Loucy (cell line): ENCODE results near the gene RDH14.

ENCODE experiments used
- H2AFZ ChIP-seq: fragments of 200-600 bp; sonication (generic); 2 replicates; pipeline ENCODE4 v1.6.0; 2016; ENCODE audit warnings: antibody characterized with exemption, mild to moderate bottlenecking, low read length, moderate library complexity
- H3F3A ChIP-seq: fragments of 200-600 bp; 2 replicates; pipeline ENCODE4 v1.6.0; 2016; ENCODE audit warnings: antibody characterized with exemption, low read depth, mild to moderate bottlenecking
- H3K27me3 ChIP-seq: fragments of 200-600 bp; sonication (generic); 2 replicates; pipeline ENCODE4 v1.6.1; 2014; ENCODE audit warnings: low read length, mild to moderate bottlenecking; ENCODE audit not compliant: insufficient read depth, poor library complexity, severe bottlenecking
- H3K36me3 ChIP-seq: fragments of 200-600 bp; sonication (generic); 2 replicates; pipeline ENCODE4 v1.6.1; 2016; ENCODE audit warnings: low read length; ENCODE audit not compliant: insufficient read depth
- H3K4me1 ChIP-seq: fragments of 200-600 bp; sonication (generic); 2 replicates; pipeline ENCODE4 v1.5.1; 2014; ENCODE audit warnings: low read length, mild to moderate bottlenecking; ENCODE audit not compliant: insufficient read depth, poor library complexity, severe bottlenecking
- H3K4me2 ChIP-seq: fragments of 200-600 bp; sonication (generic); 2 replicates; pipeline ENCODE4 v1.6.0; 2014; ENCODE audit warnings: antibody characterized with exemption, low read length, low read depth, mild to moderate bottlenecking; ENCODE audit not compliant: poor library complexity, severe bottlenecking
- H3K4me3 ChIP-seq: fragments of 200-600 bp; sonication (generic); 2 replicates; pipeline ENCODE4 v1.5.1; 2014; ENCODE audit warnings: low read length, mild to moderate bottlenecking, mixed read lengths; ENCODE audit not compliant: poor library complexity, severe bottlenecking
- H3K79me2 ChIP-seq: fragments of 200-600 bp; sonication (generic); 2 replicates; pipeline ENCODE4 v1.6.1; 2014; ENCODE audit warnings: low read length; ENCODE audit not compliant: insufficient read depth
- H3K9ac ChIP-seq: fragments of 200-600 bp; sonication (generic); 2 replicates; pipeline ENCODE4 v1.6.0; 2014; ENCODE audit warnings: mild to moderate bottlenecking, low read depth, low read length, moderate library complexity; ENCODE audit not compliant: poor library complexity, severe bottlenecking
- H3K9me2 ChIP-seq: fragments of 200-600 bp; sonication (generic); replicated peaks from 2 replicates; pipeline ENCODE4 v1.6.1; 2016; ENCODE audit warnings: low read depth, low read length, mixed read lengths
- H3K9me3 ChIP-seq: fragments of 200-600 bp; sonication (generic); 2 replicates; pipeline ENCODE4 v1.6.1; 2014; ENCODE audit warnings: mild to moderate bottlenecking, antibody characterized with exemption, low read length, low read depth; ENCODE audit not compliant: insufficient read depth
- H4K20me1 ChIP-seq: fragments of 200-600 bp; sonication (generic); 2 replicates; pipeline ENCODE4 v1.6.0; 2014; ENCODE audit warnings: antibody characterized with exemption, low read length, mild to moderate bottlenecking; ENCODE audit not compliant: insufficient read depth, poor library complexity, severe bottlenecking
- CTCF ChIP-seq: fragments of 200-600 bp; sonication (generic); conservative IDR thresholded peaks from 2 replicates; pipeline ENCODE4 v1.5.1; 2014; ENCODE audit warnings: mild to moderate bottlenecking, antibody characterized with exemption, low read length
- EZH2phosphoT487 ChIP-seq: fragments of 200-600 bp; IDR thresholded peaks from 2 replicates; pipeline ENCODE4 v1.6.1; 2018; ENCODE audit warnings: antibody characterized with exemption, mild to moderate bottlenecking, moderate library complexity, borderline replicate concordance

RDH14 gene

DNA sequence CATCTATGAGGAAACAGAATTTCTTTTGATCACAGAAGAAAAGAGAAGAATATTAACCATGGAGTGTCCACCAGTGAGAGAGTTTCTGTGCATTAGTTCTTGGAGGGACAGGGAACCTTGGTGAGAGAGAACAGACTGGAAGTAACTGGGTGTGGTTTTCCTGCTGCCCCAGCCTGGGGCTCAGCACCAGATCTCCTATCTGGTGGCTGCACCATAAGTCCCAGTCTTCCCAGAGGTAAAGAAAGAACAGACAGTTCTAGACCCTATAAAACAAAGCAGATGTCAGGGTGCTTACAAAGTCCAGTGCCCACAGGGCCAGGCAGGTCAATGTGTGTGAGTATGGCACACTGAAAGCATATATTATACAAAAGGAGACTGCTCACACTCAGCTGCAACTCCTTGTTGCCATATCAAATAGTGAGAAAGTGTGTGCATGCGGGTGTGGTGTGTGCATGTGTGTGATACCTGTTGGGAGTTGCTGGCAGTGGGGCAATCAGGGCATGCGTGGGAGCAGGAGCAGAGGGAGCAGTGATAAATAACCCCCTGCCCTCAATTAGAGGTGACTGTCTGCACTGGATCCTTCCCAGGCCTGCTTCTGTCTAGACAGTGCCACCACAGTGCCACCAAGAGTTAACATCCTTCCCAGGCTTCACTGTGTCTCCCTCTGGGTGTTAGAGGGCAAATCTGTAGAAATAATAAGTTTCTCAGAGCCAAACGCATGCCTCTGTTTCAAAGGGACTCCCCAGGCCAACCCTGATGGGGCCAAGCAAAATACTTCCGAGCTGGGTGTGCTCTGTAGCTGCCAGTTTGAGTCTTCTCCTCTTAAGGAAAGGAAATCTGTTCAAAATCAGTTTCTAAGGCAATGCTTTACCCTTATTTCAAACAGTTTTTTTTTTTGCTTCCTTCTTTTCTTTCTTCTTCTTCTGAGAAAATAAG lies 45.7 kb downstream of the RDH14 start:
- Histone ChIP-seq H2AFZ (no peak overlapping the region), H3K4me2 (no peak overlapping the region), H4K20me1 (no peaks in the 10 kb centered on the region), H3K9me3 (no peaks in the 10 kb centered on the region), H3K4me3 (no peak overlapping the region), H3K36me3 (no peaks in the 10 kb centered on the region), H3K27me3 (no peaks in the 10 kb centered on the region), H3K9ac (no peak overlapping the region), H3K9me2 (no peaks in the 10 kb centered on the region), H3F3A (no peaks in the 10 kb centered on the region), H3K79me2 (no peaks in the 10 kb centered on the region), H3K4me1 (no peaks in the 10 kb centered on the region)
- TF ChIP-seq CTCF (no peak), EZH2phosphoT487 (no peak)

DNA sequence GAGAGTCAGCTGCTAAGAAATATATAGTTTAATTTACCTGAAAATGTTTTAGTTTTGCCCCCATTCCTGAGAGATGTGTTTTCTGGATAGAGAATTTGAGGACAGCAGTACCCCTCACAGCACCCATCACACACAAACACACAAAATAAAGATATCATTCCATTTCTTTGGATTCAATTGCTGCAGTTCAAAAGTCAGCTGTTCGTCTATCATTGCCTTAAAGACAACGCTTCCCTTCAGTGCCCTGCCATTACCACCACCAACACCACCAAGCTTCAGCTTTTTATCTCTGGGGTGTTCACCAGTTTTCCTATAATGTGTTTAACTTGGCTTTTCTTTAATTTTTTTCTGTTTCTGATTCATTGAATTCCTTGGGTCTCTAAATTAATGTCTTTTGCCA lies 49.7 kb downstream of the RDH14 start:
- Histone ChIP-seq H3K9ac (no peak overlapping the region), H3K9me3 (no peaks in the 10 kb centered on the region), H3K4me3 (no peak overlapping the region), H3K36me3 (no peaks in the 10 kb centered on the region), H3K4me1 (no peaks in the 10 kb centered on the region), H4K20me1 (no peaks in the 10 kb centered on the region), H3F3A (no peaks in the 10 kb centered on the region), H3K79me2 (no peaks in the 10 kb centered on the region), H3K27me3 (no peaks in the 10 kb centered on the region), H3K4me2 (no peak overlapping the region), H2AFZ (no peak overlapping the region), H3K9me2 (no peaks in the 10 kb centered on the region)
- TF ChIP-seq EZH2phosphoT487 (no peak), CTCF (no peak)

GRCh38 chr2:18506883-18507509 lies 53.5 kb downstream of the RDH14 start:
- H3K4me1 ChIP-seq: no peaks in the 10 kb centered on the region
- TF ChIP-seq CTCF: no peak
- no peak for TF ChIP-seq EZH2phosphoT487
- H3K9me3 ChIP-seq: no peaks in the 10 kb centered on the region
- no peaks in the 10 kb centered on the region for H3F3A ChIP-seq
- no peak overlapping the region for H3K9ac ChIP-seq
- H3K4me3 ChIP-seq: no peak overlapping the region
- no peak overlapping the region for H3K4me2 ChIP-seq
- H3K27me3 ChIP-seq: no peaks in the 10 kb centered on the region
- H4K20me1 ChIP-seq: no peaks in the 10 kb centered on the region
- H3K9me2 ChIP-seq: no peaks in the 10 kb centered on the region
- H2AFZ ChIP-seq: no peak overlapping the region
- H3K36me3 ChIP-seq: no peaks in the 10 kb centered on the region
- H3K79me2 ChIP-seq: no peaks in the 10 kb centered on the region
